ENCODE results near the gene MICAL2.

MICAL2 gene

DNA sequence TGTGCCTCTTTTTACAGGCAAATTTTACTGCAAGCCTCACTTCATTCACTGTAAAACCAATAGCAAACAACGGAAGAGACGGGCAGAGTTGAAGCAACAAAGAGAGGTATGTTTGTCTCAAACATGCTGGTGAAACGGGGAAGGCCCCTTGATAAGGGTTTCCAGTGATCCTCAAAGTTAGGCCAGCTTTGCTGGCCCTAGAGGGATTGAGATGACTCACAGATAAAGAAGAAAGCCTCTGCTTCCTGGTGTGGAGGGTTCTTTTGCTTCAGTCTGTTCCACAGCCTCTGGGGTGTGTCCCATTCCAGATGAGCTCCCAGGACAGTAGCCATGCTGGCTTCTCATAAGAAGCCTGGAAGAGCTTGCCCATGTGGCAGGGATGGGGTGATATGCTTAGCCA lies 148.1 kb downstream of the MICAL2 start:
- DNase-seq: peak; percentile 23

DNA sequence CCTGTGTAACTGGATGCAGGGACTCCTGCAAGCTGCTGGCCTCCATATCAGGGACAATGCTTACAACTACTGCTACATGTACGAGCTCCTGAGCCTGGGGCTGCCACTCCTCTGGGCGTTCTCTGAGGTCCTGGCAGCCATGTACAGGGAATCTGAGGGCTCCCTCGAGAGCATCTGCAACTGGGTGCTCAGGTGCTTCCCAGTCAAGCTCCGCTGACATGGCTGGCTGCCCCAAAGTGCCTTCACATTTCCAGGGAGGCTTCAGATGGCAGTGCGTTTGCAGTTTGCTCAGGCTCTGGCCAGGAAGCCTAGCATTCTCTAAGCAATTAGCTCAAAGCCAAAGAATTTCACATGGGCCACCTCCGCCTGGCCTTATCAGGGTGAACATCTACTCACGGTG lies 149.6 kb downstream of the MICAL2 start:
- no peak for DNase-seq

DNA sequence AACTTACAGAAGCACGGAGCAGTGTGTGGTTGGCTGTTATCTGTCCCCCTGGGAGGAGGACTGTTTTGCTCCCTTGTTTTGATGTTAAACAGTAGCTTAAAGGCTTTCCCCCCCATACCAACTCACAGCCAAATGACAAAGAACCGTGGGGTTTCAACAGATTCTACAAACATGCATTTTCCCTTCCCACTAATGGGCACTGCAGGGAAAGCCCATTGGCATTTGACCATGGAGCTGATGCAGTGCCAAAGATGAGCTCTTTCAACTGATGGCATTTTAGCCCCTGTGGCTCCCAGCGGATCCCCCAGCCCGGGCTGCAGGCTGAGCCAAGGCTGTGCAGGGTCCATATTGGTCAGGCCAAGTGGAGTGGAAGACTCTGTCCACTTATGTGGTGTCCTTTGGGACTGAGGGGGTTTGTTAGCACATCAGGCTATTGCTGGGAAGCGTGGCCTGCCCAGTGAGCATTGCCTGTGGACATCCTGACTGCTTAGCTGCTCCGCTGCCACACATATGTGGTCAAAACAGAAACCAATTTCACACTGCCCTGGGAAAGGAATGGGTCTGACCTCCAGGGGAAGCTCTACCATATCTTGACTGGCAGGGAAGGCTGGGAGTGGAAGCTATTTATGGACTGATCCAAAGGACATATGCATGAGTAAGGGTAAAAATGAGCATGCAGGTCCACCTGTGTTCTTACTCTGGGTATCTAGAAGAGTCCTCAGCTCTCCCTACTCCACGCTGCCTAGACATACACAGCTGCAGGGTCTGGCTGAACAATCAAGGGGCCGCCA lies 150.5 kb downstream of the MICAL2 start:
- no peak for DNase-seq

DNA sequence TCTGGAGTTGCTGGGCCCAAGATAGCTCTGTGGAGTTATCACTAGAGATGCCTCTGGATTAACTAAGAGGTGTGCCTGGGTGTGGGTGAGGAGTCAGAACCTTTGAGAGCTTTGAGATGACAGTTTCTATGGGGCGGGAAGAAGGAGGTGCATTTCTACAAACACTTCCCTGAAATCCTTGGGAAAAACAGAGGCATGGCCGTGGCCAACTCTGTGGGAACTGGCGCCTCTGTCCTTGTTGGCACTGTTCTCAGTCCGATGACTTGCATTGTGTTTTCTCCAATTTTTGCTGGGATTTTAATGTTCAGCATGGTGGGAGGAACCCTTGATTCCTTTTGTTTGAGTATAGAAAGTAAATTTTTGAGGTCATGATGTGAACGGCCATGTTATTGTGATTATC lies 151.2 kb downstream of the MICAL2 start:
- no peak for DNase-seq

DNA sequence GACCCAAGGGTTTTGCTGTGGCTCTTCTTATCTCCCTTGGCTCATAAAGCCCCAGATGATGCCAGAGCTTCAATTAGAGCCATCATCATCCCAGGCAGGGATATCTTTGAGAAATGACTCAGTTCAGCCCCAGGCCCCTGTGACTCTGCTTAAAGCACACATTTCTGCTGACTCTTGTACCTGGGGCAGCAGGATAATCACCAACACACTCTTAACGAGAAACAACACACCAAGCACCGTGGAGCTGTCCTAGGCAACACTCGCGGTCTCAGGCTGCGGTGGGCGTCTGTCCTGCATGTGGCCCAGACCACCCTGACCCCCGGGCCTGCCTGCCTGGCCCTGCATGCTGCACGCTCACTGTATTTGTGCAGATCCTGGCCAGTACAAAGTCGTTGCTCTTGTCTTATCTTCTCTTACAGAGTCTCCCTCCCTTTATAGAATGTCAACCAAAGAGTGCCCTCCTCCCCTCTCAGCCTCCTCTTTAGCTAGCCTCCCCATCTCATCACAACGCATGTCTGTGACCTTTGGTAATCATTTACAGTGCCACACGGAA lies 152.8 kb downstream of the MICAL2 start:
- DNase-seq: no peak

DNA sequence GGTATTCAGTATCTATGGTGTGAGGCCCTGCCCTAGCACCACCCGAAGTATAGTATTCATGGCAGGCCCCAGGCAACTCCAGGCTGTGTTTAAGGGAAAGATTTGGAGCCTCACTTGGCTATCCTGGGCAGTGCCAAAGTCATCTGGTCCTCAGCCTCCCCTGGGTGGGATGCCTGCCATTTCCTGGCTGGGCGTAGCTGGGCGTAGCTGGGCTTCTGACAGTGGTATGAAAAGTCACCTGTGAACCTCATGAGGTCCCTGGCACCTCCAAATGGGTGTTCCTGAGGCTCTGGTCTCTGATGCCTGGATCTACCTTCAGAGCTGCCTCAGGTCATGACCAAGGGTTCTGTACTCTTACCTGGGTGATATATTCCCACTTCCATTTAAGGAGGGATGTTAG lies 154.0 kb downstream of the MICAL2 start:
- no peak for DNase-seq

DNA sequence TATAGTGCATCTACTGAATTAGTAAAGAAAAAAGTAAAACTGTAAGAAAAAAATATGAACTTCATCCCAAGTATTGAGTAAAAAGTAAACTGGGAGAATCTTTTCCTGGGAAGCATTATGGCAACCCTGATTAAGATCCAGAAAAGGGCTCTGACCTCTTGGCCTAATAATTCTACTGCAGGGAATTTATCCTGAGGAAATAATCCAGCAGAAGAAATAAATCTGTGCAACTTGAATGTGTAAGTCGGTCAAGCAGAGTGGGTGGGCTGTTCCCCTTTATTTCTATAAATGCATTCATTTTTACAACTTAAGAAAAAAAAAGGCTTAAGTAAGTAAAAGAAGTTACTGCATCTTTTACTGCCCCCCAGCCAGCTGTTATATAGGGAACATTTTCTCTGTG lies 155.7 kb downstream of the MICAL2 start:
- no peak for DNase-seq

DNA sequence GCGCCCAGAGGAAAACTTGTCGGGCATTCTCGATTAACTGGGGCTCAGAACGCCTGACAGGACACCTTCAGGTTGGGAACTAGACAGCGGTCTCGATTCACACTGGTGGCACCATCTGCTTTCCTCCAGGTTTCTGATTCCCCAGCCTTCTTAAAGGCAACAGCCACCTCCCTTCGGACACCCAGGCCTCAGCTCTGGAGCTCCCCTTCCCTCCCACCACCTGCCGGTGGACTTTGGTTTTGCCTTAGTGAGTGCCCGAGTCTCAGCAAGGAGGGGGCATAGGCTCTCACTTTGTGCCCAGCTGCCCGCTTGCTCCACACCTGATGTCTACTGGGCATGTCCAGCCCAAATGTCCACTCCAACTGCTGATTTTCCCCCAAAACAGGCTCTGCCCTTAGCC lies 156.6 kb downstream of the MICAL2 start:
- DNase-seq: no peak

DNA sequence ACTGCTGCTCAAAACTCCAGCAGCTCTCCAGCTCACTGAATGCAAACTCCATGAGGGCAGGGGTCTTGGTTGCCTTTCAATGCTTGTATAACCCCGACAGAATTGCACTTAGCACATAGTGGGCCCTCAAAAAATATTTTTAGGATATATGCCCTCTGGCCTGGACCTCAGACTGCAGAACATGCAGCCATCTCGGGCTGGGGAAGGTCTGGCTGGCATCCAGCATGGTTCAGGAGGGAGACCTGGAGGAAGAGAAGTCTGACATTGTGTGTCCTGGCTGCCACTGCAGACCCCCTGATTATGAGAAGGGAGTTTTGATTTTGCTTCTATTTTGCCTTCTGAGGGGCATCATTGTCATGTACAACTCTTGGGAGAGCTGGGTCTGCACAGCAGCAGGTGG lies 157.5 kb downstream of the MICAL2 start:
- no peak for DNase-seq

DNA sequence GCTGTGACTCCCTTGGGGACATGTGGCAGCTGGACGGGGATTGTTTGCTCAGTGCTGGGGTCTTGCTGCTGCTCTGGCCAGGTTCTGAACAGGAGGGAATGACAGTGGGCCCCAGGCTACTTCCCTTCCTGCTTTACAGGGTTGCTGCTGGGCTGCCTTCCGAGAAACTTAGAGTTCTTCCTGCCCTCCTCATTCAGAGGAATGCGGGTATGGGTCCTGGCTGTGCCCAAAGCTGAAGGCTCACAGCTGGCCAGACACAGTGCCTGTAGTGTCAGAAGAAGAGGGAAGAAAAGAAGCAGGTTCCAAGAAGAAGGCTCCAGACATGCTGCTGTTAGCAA lies 158.7 kb downstream of the MICAL2 start:
- DNase-seq: peak; percentile 55

DNA sequence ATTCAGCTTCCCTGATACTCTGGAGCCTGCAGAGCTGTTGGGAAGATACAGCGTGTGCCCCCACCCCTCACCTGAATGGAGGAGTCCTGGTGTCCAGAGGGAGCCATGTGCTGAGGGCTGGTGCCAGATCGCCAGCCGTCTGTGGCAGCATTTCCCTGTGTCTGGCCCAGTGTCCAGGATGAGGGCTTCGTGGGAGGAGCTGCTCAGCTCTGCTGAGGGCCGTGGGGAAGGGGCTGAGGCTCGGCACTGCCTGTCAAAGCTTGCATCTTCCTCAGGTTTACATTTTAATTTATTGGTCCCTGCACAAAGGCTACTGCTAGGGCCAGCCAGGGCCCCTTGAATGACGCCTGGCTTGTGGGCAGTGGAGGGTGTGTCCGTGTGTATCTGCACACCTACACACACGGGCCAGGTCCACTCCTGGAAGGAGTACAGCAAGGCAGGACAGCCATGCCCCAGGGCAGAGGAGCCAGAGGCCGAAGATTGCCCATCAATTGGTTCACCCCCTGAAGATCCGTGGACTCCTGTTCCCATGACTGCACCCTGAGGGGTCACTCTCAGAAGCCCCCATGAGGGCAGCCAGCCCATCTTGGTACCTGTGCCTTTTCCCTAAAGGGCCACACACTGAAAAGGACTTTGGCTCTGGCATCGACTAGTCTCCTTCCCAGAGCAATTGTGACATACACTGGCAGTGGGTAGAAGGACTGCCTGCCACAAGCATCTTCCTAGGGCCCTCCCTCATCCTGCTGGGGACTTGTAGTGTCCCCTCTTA lies 159.2 kb downstream of the MICAL2 start:
- DNase-seq: no peak

DNA sequence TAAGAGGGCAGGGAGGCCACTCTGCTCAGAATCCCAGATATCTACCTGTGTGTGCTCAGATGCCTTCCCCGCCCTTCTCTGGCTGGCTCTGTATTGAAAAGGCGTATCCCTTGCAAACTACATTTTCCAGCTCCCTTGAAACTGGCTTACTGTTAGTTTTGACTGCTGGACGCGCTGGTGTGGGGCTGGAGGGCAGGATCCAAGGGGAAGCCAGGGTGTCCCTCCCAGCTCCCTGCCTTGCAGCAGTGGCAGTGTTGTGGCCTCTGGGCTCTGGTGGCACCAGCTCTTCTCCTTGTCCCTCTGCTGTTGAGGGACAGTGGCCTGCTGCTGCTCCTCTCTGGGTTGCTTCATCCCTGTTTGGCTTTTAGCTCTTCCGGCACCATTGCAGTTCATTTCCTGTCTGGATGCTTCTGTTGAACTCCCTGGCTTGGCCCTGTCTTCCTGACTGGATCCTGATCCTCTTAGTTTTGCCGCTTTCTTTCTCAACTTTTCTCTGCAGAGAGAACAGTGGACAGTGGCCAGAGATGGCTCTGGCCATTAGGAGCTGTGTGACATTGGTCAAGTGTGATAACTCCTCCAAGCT lies 159.9 kb downstream of the MICAL2 start:
- DNase-seq: no peak

DNA sequence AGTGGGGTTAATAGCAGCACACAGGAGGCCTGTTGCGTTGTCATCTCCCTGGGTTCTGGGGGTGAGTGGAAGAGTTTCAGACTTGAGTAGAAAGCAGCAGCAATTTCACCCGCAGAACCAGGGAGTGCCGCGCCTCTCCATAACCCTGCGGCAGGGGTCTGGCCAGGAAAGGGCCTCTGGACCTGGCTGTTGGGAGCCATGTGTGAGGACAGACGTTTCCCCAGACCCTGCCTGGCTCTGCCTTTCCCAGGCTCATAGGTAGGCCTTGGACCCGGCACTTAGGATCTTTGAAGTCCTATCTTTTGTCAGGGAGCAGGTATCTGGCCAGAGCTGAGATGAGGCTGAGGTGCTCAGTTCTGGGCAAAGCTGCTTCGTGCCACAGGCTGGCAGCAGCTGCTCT lies 160.4 kb downstream of the MICAL2 start:
- DNase-seq: no peak

DNA sequence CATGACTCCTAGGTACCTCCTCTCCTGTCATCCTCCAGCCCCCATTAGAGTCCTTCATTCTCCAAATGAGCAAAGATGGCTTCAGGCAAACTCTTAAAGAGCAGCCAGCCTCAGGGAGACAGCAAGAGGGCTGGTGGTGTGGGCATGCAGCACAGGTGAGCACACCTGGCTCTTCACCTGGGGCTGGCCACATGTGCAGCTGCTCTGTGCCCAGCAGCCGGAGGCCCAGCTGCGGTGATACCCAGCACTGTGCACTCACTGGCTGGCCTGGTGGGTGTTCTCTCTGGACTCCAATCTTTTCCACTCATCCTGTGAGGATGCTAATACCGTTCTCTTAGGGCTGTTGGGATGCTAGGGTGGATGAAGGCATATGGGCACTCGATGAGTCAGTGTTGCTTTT lies 160.9 kb downstream of the MICAL2 start:
- DNase-seq: no peak

DNA sequence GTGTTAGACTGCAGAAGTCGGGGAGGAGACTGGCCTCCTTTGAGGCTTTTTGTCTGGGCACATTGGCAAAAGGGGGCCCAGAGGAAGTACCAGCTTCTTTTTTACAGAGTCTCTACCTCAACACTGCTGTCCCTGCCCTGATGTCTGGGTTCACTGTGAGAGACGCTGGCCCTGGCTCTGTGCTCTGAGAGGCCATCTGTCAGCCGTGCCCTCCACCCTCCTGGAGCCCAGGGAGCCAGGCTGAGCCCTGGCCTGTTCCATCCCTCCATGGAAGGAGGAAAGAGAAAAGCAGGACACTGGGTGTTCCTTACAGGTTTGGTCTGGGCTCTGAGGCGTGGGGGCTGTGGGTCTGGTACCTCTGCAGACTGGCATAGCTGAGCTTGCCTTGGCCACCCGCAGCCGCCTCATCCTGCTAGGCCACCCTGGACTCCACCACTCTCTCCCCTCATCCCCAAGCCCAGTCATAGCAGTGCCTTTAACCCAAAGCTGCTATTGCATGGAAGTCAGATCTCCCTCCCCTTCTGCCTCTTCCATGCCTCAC lies 161.5 kb downstream of the MICAL2 start:
- no peak for DNase-seq

DNA sequence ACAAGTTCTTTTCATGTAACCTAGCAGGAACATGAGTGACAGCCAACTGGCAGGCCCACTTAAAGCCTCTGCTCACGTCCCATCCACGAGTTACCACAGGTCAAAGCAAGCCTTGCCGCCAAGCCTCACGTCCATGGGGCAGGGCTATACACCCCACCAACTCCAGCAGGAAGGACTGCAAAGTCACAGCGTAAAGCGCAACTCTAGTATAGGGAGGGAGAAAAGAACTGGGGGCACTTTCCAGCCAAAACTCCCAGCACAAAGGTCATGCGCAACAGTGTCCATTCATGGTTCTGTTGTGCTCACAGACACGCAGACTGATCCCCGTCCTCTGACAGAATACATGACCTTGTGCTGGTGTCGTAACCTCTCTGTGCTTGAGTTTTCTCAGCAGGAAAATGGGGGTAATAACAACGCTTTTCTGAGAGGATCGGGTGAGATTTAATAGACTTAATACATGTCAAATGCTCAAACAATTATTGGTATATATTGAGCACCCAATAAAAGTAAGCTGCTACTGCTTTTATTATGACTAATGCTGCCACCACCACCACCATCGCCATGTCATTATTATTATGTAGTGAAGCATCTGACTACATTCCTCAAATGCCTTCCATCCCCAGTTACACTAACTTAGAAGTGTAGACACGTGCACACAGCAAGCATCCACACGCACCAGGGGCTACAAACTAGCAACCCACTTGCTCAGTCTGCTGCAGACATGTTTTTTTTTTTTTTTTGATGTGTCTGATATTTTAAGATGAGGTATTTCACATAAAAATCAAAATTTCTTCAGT lies 162.6 kb downstream of the MICAL2 start:
- peak; percentile 19 for DNase-seq

DNA sequence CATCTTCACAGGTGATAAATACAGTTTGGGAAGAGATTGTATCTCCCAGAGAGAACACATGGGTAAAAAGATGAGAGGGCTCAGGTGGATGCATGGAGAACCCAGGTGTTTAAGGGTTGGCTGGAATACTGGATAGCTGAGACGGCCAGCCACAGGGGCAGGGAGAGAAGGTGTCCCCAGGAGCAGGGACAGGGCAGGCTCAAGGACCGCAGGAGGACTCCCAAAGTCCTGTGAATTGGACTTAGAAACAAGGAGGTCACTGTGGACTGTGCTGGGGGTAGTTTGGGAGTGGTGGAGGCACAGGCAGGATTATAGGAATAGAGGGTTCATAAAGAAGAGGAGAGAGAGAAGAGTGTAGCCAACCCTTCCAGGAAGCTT lies 163.2 kb downstream of the MICAL2 start:
- DNase-seq: no peak

DNA sequence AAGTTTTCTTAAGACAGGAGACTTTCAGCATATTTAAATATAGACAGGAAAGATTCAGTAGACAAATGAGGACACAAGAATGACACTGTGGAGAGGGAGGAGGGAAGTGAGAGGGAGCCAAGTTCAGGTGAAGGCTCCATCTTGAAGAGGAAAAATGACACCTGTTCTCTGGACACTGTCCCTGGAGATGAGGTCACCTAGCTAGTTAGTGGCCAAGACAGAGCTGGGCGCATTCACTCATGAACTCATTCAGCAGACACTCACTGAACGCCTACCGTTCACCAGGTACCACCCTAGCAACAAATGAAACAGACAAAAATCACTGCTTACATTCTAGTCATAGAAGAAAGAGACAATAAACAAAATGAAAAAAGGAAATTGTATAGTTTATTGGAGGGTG lies 163.7 kb downstream of the MICAL2 start:
- no peak for DNase-seq

DNA sequence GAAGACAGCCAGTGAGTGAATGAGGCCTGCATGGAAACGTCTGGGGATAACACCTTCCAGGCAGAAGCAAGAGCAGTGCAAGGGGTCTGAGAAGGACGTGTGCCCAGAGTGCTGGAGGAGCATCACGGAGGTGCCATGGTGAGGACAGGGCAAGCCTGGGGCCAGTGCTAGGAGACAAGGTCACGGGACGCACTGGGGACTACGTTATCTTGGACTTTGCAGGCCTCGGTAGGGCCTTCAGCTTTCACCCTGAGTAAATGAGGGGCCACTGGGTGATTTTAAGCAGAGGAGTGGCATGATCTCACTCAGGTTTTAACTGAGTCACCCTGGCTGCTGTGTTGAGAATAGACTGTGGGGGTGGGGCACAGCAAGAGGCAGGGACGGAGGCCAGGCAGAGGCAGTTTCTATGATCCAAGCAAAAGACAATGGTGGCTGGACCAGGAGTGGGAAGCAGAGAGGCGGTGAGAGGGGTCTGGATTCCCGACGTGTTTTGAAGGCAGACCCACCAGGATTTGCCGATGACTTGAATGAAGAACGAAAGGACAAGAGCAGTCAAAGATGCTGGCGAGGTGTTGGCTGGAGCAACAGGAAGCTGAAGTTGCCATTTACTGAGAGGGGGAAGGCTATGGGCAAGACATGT lies 164.3 kb downstream of the MICAL2 start:
- DNase-seq: no peak

DNA sequence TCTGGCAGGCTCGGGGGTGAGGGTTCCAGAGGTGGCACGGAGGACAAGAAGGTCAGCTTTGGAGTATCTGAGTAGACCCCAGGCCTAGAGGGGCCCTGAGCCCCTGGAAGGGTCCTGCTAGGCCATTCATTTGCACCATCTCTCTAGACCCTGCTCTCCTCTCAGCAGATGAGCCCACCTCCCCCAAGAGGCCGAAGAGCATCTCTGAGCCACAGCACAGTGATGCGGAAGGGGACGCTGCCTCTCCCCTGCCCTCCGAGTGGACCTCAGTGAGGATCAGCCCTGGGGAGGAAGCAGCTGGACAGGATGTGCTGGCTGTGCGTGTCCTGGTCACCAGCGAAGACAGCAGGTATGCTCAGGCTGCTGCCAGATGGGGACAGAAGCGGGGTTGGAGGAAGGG lies 165.4 kb downstream of the MICAL2 start:
- no peak for DNase-seq

DNA sequence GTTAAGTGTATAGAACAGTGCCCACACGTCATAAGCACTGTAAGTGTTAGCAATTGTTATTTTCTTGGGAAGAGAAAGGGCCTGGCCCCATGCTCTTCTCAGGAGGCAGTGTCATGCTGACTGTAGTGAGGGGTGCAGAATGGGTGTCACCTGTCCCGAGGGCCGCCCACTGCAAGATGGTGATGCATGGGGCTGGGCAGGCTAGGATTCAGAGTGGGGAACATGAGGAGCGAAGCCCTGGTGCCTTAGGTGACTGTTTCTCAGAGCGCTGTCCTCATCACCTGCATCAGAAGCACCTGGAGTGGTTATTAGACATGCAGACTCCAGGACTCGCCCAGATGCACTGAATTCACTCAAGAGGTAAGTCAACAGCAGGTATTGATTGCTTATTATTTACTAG lies 166.0 kb downstream of the MICAL2 start:
- DNase-seq: no peak

DNA sequence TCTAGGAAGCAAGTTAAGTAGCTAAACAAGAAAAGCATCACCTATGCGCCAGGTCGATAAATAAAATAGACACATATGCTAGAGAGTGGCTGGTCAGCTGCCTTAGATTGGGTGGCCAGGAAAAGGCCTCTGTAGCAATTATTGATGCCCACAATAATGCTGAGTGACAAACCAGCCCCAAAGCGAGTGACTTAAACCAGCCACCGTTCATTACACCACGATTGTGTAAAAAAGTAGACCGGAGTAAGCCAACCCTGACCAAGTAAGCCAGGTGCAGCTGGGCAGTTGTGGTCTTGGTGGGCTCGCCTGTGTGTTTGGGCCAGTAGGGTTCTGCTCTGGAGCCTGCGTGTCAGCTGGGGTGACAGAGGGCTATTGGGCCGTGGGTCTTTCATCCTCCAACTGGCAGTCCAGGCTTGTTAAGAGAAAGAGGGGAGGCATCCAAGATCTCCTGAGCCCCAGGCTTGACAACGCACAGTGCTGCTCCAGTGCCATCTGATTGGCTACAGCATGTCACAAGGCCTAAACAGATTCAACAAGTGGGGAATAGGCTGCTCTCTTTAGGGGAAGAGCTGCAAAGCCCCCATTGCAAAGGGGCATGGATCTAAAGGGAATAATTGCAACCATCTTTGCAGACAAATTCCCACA lies 166.6 kb downstream of the MICAL2 start:
- no peak for DNase-seq

Measured in HCEC 1CT (cell line).